IPS DF 4.7 (cell line): Measurements from ENCODE around the gene HMCN2.
"Not testable (repeated sequence)": the region's sequence is repeated elsewhere in the genome, so short reads cannot be mapped to it uniquely, and the experiment has no call there.

Experiments used
- DNase-seq: peaks from one replicate; pipeline ENCODE4 v3.0.0-alpha.2; 2013; ENCODE audit warnings: low spot score; ENCODE audit errors: extremely low read depth

The HMCN2 gene

GRCh38 chr9:130237763-130238524 is 27.6 kb upstream of the HMCN2 start:
- no peak for DNase-seq

- no peak for DNase-seq
Measured at GRCh38 chr9:130239363-130239695, 26.2 kb upstream of the HMCN2 start.

- no peak for DNase-seq
Measured at GRCh38 chr9:130239741-130240241, 25.8 kb upstream of the HMCN2 start.

GRCh38 chr9:130240410-130241197 is 25.0 kb upstream of the HMCN2 start:
- no peak for DNase-seq

- DNase-seq: no peak
Measured at GRCh38 chr9:130241198-130241535, 24.4 kb upstream of the HMCN2 start.

GRCh38 chr9:130242270-130243014 is 23.1 kb upstream of the HMCN2 start:
- DNase-seq: no peak

- no peak for DNase-seq
Measured at GRCh38 chr9:130243015-130243881, 22.3 kb upstream of the HMCN2 start.

- no peak for DNase-seq
Measured at GRCh38 chr9:130243882-130244170, 21.7 kb upstream of the HMCN2 start.

- DNase-seq: no peak
Measured at GRCh38 chr9:130244548-130245165, 20.9 kb upstream of the HMCN2 start.

GRCh38 chr9:130245474-130245873 is 20.1 kb upstream of the HMCN2 start:
- no peak for DNase-seq

- no peak for DNase-seq
Measured at GRCh38 chr9:130246126-130246525, 19.4 kb upstream of the HMCN2 start.

- DNase-seq: no peak
Measured at GRCh38 chr9:130254747-130255630, 10.6 kb upstream of the HMCN2 start.

GRCh38 chr9:130255631-130256134 is 9.9 kb upstream of the HMCN2 start:
- DNase-seq: no peak

- no peak for DNase-seq
Measured at GRCh38 chr9:130256644-130257043, 8.9 kb upstream of the HMCN2 start.

GRCh38 chr9:130258137-130258536 is 7.4 kb upstream of the HMCN2 start:
- DNase-seq: not testable (repeated sequence)

GRCh38 chr9:130259044-130259443 is 6.5 kb upstream of the HMCN2 start:
- no peak for DNase-seq

- no peak for DNase-seq
Measured at GRCh38 chr9:130260816-130261765, 4.5 kb upstream of the HMCN2 start.

GRCh38 chr9:130262061-130262745 is 3.4 kb upstream of the HMCN2 start:
- DNase-seq: no peak
